Occipital lobe (tissue), 3 donors: ENCODE data around the gene CACTIN. TPM values are rescaled to one million over a fixed set of nuclear protein-coding genes. Genes with fewer than 3 reads are reported as not detected.
"Not testable (repeated sequence)": the region's sequence is repeated elsewhere in the genome, so short reads cannot be mapped to it uniquely, and the experiment has no call there.

ENCODE experiments used
- DNase-seq: peaks from one replicate; lab custom pipeline; 2025; lab: John Stamatoyannopoulos, UW
- small RNA-seq: library from RNA; depleted of rRNA; stranded (forward); fragments of <200 nt; gene quantifications from one replicate; pipeline ENCODE3, GENCODE V24; 2014
- total RNA-seq: library from RNA; depleted of rRNA; stranded (reverse); fragments of >200 nt; gene quantifications from one replicate; pipeline ENCODE4 v1.2.3, GENCODE V29; 2014

The CACTIN gene
- total RNA-seq, 1 donor from 2014 or later: 19.8 TPM

DNA sequence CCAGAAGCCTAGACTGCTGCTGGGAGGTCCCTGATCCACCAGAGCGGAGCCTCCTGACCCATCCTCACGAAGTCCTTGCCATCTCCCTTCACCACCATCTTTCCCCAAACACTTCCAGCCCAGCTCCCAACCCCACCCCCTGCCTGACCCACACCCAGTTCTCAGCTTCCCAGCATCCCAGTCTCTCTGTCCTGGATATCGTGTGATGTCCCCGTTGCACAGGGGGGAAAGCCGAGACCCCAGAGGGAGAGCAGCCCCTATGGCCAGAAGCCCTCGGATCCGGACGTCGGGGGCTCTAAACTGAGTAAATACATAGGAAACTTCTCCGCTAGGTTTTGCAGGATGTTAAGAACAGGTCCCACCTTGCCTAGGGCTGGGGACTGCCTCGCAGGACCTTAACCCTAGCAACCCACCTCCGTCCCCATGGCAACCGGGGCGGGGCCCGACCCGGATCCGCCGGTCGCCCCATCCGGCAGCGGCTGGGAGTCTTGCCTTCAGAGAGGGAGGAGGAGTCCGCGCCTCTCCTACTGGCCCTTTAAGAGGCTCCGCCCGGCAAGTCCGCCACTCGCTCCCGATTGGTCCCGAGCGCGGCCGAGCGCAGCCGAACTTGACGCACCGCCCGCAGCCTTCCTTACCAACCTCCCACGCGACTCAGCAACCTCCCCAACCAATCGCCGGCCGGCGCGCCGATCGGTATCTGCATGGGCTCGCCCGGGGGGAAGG, 54.3 kb downstream of the CACTIN start:
- DNase-seq: peak; percentile 100

DNA sequence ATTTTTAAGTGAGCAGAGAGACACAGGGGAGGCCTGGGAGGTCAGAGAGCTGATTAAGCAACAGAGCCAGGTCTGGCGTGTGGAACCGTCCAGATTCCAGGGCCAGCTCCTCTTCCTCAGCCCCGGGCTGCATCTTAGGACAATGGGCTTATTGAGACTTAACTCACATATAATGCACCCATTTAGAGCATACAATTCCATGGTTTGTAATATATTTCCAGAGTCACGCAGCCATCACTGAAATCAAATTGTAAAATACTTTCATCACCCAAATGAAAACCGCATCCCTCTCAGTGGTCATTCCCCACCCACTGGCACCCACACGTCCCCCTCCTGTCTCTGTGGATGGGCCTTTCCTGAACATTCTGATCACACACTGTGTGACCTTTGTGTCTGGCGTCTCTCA, 56.0 kb downstream of the CACTIN start:
- DNase-seq: no peak

DNA sequence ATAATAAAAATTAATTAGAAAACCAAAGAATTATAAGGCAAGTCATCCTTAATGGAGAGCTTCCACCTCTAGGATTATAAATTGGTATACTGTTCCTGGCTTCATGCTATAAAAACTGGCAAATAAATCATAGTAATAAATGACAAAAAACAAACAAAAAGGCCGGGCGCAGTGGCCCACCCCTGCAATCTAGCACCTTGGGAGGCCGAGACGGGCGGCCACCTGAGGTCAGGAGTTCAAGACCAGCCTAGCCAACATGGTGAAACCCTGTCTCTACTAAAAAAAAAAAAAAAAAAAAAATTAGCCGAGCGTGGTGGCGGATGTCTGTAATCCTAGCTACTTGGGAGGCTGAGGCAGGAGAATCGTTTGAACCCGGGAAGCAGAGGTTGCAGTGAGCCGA, 56.5 kb downstream of the CACTIN start:
- not testable (repeated sequence) for DNase-seq

DNA sequence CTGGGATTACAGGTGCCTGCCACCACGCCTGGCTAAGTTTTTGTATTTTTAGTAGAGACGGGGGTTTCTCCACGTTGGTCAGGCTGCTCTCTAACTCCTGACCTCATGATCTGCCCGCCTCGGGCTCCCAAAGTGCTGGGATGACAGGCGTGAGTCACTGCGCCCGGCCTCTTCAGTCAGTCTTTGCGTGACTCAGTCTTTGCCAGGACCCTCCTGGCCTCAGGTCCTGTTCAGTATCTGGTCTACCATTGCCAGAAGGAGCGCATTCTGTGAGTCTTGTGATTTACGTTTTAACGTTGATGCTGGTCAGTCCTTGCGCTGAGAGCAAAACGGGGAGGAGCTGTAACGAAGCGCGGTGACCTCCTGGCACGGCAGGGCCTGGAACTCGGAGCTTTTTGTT, 61.5 kb downstream of the CACTIN start:
- DNase-seq: no peak

DNA sequence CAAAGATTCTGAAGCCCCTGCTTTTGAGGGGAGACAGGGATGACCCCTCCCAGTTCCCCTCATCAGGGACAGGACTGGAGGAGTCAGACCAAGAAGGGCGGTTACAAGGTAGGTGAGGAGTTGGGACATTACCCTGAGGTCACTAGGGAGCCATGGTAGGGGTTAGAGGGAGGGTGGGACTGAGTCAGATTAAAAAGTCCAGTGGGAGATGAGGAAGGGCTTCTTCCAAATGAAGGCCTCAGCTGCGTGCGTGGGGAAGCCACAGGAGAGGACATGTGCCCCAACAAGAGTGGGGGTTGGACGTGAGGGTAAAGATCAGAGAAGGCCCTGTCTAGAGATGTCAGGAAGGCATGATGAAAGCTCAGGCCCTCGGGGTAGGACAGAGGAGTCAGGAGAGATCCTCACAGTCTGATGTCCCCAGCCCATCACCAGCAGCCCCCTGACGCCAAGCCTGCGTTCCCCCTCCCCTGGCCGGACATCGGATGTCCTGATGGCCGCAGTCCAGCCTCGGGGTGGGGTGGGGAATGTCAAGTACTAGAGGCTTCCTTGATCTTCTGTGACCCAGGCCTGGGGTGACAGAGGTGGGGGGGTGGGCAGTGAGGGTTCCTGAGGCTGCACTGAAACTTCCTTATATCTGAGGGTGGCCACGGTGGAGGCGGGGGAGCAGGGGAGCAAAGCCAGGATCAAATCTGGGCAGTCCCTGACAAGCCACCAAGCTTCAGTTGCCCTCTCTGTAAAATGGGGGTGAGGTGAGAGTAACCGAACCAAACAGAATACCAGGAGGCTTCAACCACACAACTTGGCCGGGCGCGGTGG, 62.7 kb downstream of the CACTIN start:
- DNase-seq: no peak

Small RNA genes within 50 kb of the gene (small RNA-seq; reads per million reads assigned to genes)
- not detected for gene AC005786.1

Other genes with a start within 250 kb of the CACTIN start
- not detected for gene SMIM24, start 146.3 kb downstream of the CACTIN start, total RNA-seq
- gene SMIM44, start 143.3 kb downstream of the CACTIN start, total RNA-seq: not detected
- gene DOHH, start 126.1 kb downstream of the CACTIN start, total RNA-seq: 10.6 TPM
- 42.0 TPM for gene FZR1, start 120.5 kb downstream of the CACTIN start, total RNA-seq
- not detected for gene TEKTIP1, start 87.6 kb downstream of the CACTIN start, total RNA-seq
- 32.9 TPM for gene MFSD12, start 69.2 kb downstream of the CACTIN start, total RNA-seq
- 9.4 TPM for gene HMG20B, start 53.8 kb downstream of the CACTIN start, total RNA-seq
- gene GIPC3, start 41.3 kb downstream of the CACTIN start, total RNA-seq: not detected
- 0.78 TPM for gene TBXA2R, start 19.9 kb downstream of the CACTIN start, total RNA-seq
- 19.8 TPM for gene PIP5K1C, start 73.7 kb upstream of the CACTIN start, total RNA-seq
- not detected for gene TJP3, start 81.6 kb upstream of the CACTIN start, total RNA-seq
- 12.3 TPM for gene APBA3, start 134.9 kb upstream of the CACTIN start, total RNA-seq
- 16.8 TPM for gene MRPL54, start 135.9 kb upstream of the CACTIN start, total RNA-seq
- not detected for gene RAX2, start 145.4 kb upstream of the CACTIN start, total RNA-seq
- 22.9 TPM for gene MATK, start 159.6 kb upstream of the CACTIN start, total RNA-seq
- gene ZFR2, start 242.2 kb upstream of the CACTIN start, total RNA-seq: 6.2 TPM